ENCODE results near the gene INSL3. TPM values are rescaled to one million over a fixed set of nuclear protein-coding genes. Genes with fewer than 3 reads are reported as not detected.

Gene INSL3
- total and polyA plus RNA-seq, 2 of the 8 experiments (the other 6 are each of a cell fraction or from before 2014, with no cell fraction given) = 0.41 to 1.5 TPM

GRCh38 chr19:17865364-17866311, 44.3 kb upstream of the INSL3 start (continued):
- TF ChIP-seq CHD7 (IDR thresholded peaks at IDR 0.05; ENCODE audit: insufficient replicate concordance, low read length) (peak; percentile 78), RBBP5 (IDR thresholded peaks at IDR 0.05; ENCODE audit: borderline replicate concordance, low read depth, low read length) (no peak), BCL11A (IDR thresholded peaks at IDR 0.05; ENCODE audit: low read depth in 2 of 2, low read length in 2 of 2) (no peak), SIRT6 (IDR thresholded peaks at IDR 0.05; ENCODE audit: low read length) (no peak), POLR2A (IDR thresholded peaks at IDR 0.05; ENCODE audit: control extremely low read depth in 1 of 2, low read depth in 2 of 2, low read length in 2 of 2) (peak; percentile 81 to 92), CREB1 (IDR thresholded peaks at IDR 0.05) (0 out of 2 replicates have a peak, but pooled peaks have one; percentile 35)

Measured in H1 (cell line).